ENCODE results near the gene ZNF560.

ZNF560 gene

GRCh38 chr19:9435279-9436268 is 62.8 kb downstream of the ZNF560 start, which contains the start of gene ZNF266:
Gene ZNF266, minus strand, starts transcription at chr19:9435573. Its CDS starts 15,484 bp downstream, at chr19:9420089.
- DNase-seq = peak; percentile 65

GRCh38 chr19:9431475-9431874 is 66.9 kb downstream of the ZNF560 start:
- DNase-seq = peak; percentile 38

GRCh38 chr19:9430444-9430843 is 68.0 kb downstream of the ZNF560 start:
- DNase-seq = no peak

- DNase-seq = no peak
Observed at GRCh38 chr19:9427941-9428340, 70.5 kb downstream of the ZNF560 start.
